Amniotic stem cell (primary cell): Measurements from ENCODE around the gene STARD9.
"Not testable (repeated sequence)": the region's sequence is repeated elsewhere in the genome, so short reads cannot be mapped to it uniquely, and the experiment has no call there.

ENCODE experiments used
- DNase-seq: peaks from one replicate; lab custom pipeline; 2025; lab: John Stamatoyannopoulos, UW

STARD9 gene

DNA sequence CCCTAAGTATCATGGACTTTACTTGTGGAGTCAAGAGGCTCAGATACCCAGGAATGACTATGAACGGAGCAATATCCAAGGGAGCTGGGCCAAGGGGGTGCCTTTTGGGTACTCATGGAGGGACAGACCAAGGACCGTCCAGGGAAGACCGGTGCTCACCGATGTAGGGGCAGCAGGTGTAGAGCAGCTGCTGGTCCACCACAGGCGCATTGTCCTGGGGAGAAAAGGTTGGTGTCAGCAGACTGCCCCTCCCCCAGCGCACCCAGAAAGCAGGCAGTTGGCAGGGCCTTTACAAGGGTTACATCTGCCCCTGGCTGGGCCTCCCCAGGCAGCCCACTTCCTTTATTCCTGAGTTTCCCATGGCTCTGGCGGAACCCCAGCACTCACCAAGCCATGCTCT is 154.0 kb downstream of the STARD9 start:
- DNase-seq = no peak

DNA sequence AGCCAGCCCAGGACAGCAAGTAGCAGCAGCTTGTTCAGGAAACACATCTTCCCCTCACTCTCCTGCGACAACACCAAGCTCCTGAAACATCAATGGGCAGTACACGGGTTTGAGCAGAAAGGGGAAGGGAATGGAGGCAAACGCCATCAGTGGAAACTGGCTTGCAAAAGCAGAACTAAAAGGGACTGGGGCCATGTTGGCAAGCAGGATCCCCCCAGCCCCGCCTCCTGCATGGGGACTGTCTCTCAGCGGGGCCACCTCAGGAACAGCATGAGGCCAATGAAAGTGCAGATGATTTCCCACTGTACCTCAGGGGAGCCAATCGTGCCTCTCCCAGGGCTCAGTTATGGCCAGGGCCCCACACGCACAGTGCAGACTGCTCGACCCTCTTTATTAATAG is 154.7 kb downstream of the STARD9 start:
- no peak for DNase-seq

DNA sequence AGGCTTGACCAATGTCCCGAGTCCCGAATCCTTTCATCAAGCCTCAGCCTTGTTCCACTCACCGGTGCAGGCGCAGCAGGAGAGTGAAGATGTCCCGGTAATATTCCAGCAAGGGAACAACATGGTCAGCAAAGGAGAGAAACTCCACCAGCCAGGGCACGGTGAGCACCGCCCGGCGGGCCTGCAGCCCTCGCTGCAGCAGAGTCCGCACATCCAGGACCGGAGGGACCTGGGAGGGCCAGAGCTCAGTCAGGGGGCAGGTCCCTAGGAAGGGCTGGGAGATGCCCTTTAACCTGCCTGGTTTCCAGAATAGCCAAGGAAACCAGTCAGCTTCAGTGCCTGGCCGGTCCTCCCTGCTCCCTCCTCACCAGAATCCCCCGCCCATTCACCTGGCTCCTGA is 155.1 kb downstream of the STARD9 start:
- DNase-seq = no peak

DNA sequence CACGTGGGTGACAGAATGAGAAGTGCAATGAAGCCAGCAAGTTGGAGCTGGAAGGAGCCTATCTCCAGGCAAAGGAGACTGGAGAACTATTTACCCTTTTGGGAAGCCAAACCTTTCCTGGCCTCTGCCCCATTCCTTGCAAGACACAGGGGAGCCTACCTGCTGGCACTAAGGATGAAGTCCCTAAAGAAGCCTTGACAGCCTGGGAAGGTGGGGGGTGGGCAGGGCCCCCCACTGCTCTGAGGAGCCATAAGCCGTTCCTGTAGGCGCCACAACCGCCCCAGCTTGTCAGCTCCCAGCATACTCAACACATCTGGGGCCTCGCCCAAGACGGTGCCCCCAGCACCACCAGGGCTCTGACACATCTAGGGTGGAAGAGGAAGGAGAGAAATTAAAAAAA is 156.1 kb downstream of the STARD9 start:
- no peak for DNase-seq

DNA sequence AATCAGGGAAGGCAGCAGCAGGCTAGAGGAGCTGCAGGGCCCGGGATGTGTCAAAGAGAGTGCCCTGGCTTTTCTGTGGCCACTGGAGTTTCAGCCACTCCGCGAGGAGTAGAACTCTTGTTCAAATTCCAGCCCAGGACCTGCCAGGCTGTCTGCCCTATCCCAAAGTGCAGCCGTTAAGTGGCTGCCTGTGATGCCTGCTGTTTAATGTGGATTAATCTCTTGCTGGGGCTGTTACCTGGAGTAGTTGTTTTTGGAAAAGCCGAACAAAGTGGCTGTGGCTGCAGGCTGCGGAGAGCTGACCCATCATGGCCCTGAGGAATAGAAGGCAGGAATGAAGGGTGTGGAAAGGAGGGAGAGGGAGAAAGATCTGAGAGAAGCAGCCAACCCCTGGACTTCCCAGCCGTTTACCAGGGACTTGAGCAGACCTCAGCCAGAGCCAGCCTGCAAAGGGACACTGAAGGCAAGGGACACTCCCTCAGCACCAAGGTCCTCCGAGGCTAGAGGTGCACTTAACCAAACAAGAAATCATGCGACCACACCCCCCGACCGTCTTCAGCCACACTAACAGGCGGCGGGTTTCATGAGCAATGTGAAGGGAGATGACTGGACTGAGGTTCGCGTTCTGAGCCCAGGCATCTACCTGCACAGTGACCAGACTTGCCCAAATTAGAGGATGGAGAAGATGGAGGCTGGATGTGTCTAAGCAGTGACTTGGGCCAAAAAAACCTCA is 156.9 kb downstream of the STARD9 start:
- DNase-seq = no peak

DNA sequence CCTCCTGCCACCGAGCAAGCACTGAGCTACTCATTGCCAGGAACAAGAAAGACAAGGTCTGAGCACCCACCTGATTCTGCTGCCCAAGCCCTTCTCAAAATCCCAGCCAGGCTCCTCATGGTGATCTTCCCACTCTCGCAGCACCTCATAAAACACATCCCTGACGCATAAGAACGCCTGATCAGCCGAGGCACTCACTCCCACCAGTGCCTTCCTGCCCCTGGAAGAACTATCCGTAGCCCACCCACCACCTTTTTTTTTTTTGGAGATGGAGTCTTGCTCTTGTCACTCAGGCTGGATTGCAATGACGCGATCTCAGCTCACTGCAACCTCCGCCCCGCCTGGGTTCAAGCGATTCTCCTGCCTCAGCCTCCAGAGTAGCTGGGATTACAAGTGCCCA is 157.6 kb downstream of the STARD9 start:
- no peak for DNase-seq

DNA sequence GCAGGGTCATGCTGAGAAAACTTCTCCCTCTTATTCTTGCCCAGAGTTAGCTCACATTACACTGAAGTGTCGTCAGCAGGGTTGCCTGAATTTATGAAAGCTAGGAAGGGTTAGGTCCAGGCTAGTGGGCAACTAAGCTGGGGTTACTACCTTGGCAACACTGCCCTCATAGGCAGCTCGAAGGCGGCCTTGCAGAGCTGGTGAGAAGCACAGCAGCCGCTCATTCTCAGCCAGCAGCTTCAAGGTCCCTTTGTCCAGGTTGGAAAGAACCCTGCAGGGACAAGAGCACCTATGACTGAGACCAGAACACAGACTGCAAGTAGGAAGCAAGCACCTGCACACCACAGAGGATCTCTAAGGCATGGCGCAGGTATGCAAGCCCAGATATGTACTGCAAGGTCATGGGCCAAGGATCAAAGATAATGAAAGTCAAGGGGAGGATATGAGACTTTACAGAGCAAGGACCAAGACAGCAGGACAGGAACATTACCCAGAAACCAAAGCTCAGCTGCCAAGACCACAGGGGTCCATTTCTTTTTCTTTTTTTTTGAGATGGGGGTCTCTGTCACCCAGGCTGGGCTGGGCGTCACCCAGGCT is 158.8 kb downstream of the STARD9 start:
- no peak for DNase-seq

DNA sequence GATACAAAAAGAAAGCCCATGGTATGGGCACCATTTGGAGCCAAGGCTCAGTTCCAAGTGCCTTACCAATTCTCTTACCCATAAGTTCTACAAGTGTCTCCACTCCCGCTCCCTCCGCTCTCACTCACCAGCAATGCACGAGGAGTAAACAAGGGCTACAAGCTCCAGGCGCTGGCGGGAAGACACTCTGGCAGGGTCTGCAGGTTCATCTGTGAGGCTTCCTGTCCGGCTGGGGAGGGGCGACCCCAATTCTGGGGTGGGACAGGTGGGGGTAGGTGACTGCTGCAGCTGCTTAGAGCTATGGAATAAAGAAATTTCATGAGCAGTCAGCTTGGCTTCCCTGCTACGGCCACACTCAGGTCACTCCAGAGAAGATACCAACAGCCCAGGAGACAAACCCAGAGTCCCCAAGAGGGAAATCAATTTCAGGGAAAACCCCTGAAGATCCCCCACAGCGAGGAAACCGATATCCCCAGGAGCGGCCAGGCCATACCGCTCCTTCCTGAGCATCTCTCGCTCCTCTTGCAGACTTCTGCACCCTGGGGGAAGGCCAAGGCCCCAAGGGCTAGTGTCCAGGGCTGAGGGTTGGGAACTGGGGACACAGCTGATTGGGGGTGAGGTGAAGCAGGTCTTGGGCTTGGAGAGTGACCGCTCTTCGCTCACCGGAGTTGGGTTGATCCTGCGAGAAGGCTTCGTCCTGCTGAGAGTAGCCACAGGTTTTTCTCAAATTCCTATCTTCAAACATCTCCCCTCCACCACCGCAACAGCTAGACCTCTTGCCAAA is 160.2 kb downstream of the STARD9 start:
- DNase-seq = no peak

DNA sequence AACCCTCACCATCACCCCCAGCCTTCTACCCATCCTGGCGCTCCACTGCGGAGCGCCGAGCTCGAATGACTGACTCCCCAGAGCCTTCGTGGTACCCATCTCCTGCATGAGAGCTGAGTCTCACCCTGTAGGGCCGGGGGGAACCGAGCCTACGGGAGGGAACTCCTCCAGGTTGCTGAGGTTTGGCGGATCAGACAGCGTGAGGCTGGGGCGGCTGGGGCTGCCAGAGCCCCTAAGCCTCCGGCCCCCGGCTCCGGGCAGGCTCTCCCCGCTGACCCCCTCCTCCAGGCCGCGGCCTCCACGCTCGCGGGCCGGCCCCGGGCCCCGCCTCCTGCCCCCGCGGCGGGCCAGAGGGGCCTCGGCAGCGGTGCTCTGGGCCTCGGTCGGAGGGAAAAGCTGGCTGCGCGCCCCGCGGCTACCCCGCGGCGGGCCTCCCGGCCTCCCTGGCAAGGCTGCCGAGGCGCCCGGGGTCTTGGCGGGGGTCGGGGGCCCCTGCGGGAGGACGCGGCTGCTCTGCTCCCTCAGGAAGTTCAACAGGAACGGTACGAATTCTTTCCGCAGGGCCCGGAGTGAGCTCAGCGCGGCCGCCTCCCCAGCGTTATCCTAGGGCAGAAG is 160.9 kb downstream of the STARD9 start:
- no peak for DNase-seq

DNA sequence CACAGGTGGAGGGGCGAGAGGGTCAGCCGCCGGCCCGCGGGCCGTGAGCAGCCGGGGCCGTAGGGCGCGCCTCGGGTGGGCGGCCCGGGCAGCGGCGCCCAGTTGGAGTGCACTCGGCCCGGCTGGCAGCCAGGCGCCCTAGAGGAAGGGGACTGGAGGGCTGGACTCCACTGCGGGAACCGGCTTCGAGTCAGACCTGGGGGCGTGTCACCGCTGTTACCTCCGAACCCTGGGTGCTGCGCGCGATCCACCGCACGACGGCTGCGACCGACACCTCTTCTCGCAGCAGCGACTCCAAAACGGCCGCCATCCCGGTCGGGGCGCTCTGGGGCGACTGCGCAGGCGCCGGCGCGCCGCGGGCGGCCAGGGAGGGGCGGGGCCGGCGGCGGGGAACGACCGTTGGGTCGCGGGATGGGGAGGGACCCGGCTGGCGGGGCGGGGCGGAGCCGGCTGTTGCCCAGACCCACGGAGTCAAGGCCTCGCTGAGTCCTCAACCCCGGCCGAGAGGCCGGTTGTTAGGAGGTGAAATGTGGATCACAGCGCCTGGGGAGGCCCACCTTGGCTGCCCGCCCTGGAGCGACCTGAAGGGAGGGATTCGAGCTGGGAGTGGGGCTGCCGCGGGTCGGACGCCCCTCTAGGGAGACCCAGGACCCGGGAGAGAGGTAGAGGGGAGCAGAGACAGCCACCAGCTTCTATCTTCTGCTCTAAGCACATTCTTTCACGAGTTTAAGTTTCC is 161.6 kb downstream of the STARD9 start, which contains the start of gene CDAN1:
Gene CDAN1 (minus strand): TSS at position 336 of the 736 bp plus-strand sequence. CDS start 26 bp downstream, at position 310.
- peak; percentile 79 for DNase-seq

DNA sequence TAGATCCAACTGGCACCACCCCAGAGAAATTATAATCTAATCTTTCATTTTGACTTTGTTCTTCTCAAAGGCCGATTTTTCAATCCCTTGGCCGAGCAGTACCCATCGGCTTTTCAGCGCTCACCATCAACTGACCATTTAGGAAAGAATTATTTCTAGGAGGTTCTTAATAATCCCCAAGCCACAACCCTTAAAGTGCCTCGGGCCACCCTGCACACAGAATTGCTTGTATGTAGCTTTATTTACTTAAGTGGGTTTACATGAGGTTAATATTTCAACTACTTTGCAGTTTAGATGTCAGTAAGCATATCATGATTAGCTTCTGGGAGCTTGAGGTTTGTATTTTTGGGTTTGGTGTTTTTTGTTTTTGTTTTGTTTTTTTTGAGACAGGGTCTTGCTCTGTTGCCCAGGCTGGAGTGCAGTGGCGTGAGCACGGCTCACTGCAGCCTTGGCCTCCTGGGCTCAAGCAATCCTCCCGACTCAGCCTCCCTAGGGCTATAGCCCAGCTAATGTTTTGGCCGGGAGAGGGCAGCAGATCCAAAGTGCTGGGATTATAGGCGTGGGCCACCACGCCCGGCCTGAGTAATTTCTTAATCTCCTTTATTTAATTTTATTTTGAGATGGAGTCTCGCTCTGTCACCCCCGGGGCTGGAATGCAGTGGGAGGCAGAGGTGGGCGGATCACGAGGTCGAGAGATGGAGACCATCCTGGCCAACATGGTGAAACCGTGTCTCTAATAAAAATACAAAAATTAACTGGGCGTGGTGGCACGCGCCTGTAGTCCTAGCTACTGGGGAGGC is 162.3 kb downstream of the STARD9 start:
- no peak for DNase-seq

DNA sequence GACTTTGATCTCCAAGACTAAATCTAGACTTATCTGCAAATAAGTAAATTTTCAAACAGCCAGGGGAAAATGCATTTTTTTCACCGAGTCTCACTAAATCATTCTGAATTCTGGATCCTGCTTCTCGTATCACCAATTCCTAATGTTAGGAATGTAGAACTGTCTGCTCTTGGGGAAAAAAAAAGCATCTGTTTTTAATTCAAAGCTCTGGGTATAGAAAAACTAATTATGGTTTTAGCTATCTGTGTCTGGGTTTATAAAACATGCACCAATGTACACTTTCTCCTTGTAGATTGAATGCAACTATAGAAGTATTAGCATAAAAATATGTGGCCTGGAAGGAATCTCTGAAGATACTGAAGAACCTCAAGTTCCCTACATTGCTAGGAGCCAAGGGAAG is 166.3 kb downstream of the STARD9 start:
- DNase-seq = no peak

DNA sequence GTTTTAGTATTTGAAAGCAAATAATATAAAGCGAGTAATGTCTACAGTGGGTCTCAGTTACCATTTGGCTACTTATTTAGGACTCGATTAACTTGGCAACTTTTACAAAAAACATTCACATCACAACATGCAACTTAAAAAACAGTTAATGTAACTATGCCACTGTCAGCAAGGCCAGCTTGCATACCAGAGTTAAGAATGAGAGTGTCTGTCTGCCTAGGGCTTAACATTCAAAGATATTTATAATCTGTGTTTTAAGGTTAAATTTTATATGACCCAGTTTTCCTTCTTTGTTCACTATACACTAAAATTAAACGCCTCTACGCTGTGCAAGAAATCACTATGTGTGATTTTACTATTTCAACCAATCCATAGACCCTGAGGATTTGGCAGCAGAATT is 166.7 kb downstream of the STARD9 start:
- DNase-seq = no peak

DNA sequence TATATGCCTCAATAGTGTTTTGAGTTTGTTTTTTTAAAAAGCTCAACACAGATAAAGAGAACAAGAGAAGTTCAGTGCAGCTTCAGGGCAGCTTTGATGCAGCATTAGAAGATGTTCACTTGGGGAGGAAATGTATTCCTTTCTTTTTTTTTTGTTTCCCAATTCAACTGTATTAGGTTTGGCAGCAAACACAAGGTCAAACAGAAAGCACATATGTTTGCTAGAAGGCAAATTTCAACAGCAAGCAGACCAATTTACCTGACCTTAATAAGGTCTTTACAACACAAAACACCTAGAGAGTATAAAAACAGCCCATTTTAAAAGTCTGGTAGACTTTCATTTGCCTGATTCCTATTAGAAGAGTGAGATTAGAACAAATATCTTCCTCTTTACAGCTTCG is 168.8 kb downstream of the STARD9 start:
- no peak for DNase-seq

DNA sequence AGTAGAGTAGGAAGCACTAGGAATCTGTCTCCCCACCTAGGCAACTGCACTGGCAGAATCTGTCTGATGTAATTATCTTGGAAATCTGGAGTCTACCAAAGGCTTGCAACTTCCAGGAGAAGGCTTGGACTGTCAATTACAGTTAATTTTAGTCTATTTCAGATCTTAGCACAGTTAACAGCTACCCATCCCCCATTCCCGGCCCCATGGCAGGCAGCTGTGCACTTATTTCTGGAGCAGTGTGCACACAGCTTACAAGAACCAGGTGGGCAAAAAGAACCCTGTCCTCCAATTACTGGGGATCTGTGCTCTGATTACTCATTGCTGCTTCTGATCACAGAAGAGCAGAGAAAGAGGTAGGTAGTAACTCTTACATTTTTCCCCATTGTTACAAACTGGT is 173.9 kb downstream of the STARD9 start:
- DNase-seq = no peak

DNA sequence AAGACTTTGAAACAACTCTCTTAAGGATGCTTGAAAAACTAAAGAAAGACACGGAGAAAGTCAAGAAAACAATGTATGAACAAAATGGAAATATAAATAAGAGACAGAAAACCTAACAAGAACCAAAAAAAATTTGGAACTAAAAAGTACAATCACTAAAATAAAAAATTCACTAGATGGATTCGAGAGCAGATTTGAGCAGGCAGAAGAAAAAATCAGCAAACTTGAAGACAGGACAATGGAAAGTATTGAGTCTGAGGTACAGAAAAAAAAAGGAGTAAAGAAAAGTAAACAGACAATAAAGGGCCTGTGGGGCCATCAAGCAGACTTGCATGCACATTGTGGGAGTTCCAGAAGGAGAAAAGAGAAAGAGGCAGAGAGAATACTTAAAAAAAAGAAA is 174.9 kb downstream of the STARD9 start:
- no peak for DNase-seq

DNA sequence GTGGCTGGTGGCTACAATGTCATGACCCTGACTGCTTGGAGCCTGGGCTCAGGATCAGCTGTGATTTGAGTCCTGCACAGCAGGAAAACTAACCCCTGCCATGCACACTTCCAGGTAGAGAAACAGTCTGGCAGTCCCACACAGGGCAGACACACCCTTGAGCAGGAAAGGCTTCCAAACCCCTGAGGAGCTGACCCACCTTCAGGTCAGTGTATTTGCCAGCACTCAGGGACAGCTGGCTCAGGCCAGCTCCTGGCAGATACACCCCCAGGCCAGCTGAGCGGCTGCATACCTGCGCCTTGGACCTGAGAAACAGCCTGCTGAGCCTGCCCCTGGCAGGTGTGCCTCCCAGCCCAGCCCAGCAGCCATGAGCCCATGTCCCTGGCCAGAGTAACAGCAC is 183.7 kb downstream of the STARD9 start:
- no peak for DNase-seq

DNA sequence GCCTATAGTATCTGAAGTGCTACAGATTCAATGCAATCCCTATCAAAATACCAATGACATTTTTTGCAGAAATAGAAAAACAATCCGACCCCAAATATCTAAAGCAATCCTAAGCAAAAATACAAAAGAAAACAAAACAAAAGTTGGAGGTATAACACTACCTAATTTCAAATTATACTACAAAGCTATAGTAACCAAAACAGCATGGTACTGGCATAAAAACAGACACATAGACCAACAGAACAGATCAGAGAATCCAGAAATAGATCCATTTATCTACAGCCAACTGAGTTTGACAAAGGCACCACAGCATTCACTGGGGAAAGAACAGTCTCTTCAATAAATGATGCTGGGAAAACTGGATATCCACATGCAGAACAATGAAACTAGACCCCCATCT is 185.4 kb downstream of the STARD9 start:
- DNase-seq = no peak

DNA sequence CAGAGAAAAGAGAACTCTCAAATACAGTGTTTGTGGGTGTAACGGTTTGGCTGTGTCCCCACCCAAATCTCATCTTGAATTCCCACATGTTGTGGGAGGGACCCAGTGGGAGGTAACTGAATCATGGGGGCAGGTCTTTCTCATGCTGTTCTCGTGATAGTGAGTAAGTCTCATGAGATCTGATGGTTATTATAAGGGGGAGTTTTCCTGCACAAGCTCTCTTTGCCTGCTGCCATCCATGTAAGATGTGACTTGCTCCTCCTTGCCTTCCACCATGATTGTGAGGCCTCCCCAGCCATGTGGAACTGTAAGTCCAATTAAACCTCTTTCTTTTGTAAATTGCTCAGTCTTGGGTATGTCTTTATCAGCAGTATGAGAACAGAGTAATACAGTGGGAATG is 186.4 kb downstream of the STARD9 start:
- not testable (repeated sequence) for DNase-seq

DNA sequence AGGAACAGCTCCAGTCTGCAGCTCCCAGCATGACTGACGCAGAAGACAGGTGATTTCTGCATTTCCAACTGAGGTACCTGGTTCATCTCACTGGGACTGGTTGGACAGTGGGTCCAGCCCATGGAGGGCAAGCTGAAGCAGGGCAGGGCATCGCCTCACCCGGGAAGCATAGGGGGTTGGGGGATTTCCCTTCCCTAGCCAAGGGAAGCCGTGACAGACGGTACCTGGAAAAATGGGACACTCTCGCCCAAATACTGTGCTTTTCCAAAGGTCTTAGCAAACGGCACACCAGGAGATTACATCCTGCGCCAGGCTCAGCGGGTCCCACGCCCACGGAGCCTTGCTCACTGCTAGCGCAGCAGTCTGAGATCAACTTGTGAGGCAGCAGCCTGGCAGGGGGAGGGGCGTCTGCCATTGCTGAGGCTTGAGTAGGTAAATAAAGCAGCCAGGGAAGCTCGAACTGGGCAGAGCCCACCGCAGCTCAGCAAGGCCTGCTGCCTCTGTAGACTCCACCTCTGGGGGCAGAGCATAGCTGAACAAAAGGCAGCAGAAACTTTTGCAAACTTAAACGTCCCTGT is 188.8 kb downstream of the STARD9 start:
- DNase-seq = not testable (repeated sequence)

DNA sequence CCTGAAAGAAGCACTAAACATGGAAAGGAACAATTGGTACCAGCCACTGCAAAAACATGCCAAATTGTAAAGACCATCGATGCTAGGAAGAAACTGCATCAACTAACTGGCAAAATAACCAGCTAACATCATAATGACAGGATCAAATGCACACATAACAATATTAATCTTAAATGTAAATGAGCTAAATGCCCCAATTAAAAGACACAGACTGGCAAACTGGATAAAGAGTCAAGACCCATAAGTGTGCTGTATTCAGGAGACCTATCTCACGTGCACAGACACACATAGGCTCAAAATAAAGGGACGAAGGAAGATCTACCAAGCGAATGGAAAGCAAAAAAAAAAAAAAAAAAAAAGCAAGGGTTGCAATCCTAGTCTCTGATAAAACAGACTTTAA is 190.7 kb downstream of the STARD9 start:
- DNase-seq = not testable (repeated sequence)
